Inflammatory macrophage treated with lipopolysaccharide for 4 hours (primary cell): ENCODE measurements around the gene NDOR1.

Source experiments
- DNase-seq: peaks from one replicate; pipeline ENCODE4 v3.0.0-alpha.2; 2020

The NDOR1 gene

DNA sequence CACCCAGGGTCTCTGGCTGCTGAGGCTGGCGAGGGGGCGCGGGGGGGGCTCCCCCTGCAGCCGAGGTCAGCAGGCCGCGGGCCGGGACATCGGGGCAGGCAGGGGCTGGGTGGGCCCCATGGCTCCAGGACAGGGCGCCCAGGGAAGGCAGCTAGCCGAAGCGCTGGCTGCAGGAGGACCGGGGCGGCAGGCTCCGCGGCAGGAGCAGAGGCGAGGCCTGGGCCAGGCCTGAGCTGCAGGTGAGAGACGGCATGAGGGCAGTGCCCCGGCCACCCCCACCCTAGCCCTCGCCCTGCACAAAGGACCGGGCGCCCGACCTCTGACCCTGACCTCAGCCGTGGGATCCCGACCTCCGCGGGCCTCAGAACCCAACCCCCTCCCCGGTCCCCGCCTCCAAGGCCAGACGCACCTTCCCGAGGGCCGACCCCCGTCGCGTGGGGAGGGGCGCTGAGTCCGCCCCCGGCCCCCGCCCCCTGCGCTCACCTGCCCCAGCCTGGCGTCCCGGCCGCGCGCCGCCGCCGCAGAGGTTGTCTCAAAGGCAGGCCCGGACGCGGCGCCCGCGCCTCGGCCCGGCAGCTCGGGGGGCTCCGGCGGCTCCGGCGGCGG lies 16.1 kb downstream of the NDOR1 start:
- DNase-seq = no peak

DNA sequence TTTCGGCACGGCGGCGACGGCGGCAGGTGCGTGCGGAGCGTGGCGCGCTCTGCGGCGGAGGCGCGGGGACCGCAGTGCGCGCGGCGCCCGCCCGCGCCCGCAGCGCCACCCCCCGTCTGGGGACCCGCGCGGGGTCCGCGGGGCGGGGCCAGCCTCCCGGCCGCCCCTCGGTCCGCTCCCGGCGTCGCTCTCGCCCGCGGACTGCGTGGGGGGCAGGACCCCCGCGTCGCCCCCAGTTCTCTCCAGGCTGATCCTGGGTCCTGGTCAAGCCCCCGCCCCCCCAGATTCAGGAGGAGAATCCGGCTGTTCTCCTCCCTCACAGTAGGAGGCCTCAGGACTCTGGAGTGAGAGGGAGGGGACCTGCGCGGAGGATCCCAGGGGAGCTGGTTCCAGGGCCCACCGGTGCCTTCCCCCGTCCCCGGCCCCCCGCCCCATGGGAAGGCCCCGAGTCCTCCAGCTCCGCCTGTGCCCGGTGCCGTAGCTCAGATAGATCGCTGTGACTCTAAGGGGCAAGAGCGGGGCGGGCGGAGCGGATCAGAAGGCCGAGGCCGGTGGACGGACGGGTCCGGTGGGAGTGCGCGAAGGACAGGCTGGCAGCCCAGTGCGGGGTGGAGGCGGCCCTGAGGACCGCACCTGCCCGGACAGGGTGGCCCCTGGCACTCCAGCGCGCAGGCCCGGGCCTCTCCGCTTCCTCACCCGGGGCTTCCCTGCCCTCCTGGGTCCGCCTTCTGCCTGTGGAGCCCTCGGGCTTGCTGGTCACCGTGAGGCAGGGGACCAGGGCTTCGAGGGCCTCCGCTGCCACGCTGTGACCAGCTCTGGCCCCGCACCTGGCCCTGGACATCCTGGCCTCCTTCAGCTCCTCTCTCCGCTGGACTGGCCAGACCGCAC lies 16.9 kb downstream of the NDOR1 start, which contains the start of gene RNF208:
RNF208 (minus strand) TSS at position 51 of the 888 bp plus-strand sequence. CDS start 1,028 bp downstream, outside the sequence.
- DNase-seq = no peak

DNA sequence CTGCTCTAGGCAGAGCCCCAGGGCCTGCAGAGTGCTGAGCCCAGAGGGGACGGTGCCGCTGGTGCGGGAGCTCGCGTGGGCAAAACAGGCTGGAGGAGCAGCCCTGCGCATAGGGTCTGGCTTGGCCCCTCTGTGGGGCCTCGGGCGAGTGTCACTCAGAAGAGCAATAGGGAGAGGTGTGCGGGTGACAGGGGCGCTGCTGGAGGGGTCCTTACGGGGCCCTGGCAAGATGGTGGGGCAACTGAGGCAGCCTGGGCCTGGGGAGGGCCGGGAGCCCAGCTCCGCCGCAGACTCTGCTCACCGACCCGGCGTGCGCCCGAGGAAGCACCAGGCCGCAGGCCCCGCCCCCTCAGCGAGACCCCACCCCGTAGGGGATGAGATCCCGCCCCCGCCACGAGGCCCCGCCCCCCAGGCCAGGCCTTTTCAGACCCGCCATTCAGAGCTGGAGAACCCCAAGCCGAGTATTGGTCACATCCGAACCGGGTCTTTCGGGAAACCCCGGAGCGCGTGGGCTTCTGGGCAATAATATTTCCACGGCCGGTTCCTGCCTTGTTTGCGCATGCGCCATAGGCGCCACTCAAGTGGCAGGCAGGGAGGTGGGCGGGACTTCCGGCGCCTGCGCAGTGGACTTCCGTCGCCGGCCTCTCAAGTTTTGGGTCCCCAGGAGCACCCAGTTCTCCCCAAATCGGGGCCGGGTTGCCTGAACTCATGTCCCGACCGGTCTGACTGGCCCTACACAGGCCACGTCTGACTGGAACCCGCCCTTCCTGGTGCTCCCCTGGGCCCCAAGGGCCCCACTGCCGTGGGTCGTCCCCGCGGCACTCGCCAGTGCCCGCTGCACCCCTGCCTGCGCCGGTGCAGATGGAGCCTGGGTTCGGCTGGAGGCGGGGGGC lies 17.8 kb downstream of the NDOR1 start:
- peak; percentile 100 for DNase-seq

DNA sequence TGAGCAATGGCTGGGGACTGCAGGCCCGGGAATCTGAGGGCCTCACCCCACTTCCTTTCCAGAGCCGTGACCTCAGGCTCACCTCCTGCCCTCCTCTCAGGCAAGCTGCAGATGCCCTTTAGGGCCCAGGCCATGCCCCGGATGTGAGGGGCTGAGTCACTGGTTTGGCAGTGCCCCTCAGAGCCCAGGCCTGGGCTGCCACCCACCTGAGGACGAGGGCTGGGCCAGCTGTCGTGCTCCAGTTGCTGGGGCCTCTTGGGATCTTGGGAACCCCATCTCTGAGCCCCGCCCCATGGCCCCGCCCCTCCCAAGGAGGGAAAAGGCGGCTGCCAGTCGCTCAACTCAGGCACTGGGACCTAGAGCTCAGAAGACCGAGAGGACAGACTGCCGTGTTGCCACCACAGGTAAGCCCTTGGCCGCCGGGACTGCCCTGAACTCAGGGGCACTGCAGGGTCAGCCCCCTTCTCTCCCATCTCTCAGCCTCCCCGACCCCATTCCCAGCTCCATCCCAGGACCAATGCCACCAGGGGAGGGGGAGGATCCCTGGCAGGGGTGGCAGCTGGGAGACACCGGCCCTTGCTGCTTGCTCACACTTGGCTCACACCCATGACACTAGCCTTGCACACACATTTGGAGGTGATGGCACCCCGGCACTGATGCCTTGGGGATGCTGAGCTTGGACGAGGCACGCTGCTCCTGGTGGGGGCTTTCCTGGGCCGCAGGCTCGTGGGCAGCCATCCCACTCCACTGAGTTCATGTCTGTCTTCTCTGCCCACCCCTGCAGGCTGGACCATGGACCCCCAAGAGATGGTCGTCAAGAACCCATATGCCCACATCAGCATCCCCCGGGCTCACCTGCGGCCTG lies 19.6 kb downstream of the NDOR1 start, which contains the start of gene CYSRT1:
CYSRT1 (plus strand) TSS at position 345 of the 865 bp plus-strand sequence; CDS start at position 793, 448 bp downstream.
- no peak for DNase-seq

DNA sequence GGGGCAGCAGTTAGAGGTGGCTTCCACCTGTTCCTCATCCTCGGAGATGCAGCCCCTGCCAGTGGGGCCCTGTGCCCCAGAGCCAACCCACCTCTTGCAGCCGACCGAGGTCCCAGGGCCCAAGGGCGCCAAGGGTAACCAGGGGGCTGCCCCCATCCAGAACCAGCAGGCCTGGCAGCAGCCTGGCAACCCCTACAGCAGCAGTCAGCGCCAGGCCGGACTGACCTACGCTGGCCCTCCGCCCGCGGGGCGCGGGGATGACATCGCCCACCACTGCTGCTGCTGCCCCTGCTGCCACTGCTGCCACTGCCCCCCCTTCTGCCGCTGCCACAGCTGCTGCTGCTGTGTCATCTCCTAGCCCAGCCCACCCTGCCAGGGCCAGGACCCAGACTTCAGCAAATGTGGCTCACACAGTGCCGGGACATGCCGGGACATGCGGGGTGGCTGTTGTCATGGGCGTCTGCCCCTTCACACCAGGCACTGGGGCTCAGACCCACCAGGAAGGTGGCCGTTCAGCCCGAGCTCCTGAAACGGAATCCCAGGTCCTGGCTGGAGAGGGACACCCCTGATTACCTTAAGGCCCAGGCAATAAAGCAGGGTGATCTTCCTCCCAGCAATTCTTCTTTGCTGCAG lies 20.3 kb downstream of the NDOR1 start:
- no peak for DNase-seq

DNA sequence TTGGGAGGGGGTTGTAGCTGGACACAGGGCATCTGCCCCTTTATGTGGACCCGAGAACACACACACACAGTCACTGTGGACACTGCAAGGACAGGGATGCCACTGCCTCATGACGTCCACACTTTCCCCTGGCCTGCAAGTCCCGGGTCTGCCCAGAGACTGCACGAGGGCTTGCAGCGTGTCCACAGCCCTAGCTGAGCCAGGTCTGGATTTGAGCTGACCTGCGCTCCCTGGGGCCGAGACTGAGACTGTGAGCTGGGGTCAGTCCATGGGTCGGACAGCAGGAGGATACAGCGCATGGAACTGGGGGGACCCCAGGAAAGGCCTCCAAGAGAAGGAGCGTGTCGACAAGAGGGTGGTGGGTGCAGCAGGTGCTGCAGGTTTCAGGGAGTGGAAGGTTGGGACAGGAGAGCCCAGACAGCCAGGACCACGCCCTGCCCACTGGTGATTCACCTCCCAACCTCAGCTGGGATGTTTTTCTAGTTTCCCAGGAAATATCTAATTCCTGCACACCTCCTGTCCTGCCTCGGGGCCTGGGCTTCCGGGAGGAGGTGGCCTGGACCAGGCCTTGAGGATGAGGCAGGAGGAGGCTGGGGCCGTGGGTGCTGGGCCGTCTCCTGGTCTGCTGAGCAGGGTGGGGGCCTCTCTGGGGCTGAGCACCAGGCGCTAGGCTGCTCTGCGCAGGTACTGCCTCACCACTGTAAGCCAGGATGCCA lies 21.0 kb downstream of the NDOR1 start:
- DNase-seq = no peak

DNA sequence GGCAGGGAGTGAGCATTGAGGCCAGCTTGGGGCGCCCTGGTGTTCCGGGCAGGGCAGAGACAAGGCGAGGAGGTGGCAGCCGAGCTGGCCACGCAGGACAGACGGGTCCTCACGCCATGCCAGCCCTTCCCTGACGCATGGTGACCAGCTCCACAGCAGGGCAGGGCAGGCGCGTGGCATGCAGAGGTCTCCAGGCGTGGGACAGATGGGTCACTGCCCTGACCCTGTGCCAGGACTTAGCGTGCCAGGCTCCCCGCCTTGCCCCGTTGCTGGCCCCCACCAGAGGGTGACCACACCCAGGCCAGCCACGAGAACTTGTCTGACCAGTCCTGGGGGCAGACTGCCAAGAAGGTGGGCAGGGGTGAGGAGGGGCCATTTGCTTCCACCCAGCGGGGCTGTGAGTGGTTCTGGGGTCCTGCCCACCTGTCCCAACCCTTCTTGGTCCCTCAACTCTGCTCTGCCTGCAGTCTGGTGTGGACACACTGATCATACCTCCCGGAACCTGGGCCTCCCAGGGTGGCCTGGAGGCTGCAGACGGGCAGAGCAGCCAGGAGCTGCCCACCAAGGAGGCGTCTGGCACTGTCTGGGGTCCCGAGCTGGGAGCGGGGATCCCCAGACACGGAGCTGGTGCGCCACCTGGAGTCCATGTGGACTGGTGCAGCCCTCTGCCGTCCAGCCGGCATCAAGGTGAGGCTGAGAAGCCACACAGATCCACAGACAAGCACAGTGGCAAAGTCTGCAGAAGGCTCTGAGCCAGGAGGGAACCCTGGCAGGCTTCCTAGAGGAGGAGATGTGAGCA lies 21.8 kb downstream of the NDOR1 start, which contains the start of gene RNF224:
RNF224 (plus strand) TSS at position 449 of the 799 bp plus-strand sequence. CDS start 834 bp downstream, outside the sequence.
- DNase-seq = peak; percentile 55

DNA sequence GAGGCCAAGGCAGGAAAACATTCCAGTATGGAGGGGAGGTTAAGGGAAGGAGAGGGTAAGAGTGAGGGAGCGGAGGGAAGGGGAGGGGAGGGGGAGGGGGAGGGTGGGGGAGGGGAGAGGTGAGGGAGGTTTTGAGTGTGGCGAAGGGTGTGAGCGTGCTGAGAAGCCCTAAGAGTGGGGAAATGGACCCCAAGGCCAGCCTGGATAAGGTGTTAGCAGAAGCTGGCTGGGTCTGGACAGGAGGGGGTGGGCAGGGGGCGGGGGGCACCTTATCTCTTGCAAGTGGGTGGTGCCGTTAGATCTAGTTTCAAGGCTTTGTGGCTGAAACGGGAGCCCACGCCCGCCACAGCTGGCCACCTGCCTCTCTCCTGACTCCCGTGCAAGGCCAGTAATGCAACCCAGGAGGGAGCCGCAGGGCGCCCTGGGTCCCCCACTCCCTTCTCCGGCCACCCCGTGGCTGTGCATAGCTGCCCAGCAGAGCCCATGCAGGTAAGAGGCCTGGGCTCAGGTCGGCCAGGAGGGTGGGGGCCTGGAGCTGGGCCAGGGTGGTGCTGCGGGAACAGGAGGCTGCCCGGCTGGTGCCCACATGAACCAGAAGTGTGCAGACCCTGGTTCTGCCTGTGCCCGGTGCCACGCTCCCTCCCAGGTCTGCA lies 22.5 kb downstream of the NDOR1 start:
- no peak for DNase-seq

DNA sequence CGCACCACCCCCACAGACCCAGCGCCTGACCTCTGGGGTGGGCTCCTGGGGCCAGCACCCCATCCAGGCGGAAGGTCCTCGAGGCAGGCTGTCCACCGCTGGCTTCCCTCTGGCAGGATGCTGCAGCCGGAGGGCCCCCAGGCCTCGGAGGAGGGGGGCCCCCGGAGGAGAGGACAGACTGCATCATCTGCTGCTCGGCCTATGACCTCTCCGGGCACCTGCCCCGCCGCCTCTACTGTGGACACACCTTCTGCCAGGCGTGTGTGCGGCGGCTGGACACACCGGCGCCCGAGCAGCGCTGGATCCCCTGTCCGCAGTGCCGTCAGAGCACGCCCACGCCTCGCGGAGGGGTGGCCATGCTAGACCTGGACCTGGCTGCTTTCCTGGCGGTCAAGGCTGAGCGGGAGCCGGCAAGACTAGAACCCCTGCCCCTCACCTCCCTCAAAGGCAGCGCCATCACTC lies 23.0 kb downstream of the NDOR1 start:
- DNase-seq = no peak

DNA sequence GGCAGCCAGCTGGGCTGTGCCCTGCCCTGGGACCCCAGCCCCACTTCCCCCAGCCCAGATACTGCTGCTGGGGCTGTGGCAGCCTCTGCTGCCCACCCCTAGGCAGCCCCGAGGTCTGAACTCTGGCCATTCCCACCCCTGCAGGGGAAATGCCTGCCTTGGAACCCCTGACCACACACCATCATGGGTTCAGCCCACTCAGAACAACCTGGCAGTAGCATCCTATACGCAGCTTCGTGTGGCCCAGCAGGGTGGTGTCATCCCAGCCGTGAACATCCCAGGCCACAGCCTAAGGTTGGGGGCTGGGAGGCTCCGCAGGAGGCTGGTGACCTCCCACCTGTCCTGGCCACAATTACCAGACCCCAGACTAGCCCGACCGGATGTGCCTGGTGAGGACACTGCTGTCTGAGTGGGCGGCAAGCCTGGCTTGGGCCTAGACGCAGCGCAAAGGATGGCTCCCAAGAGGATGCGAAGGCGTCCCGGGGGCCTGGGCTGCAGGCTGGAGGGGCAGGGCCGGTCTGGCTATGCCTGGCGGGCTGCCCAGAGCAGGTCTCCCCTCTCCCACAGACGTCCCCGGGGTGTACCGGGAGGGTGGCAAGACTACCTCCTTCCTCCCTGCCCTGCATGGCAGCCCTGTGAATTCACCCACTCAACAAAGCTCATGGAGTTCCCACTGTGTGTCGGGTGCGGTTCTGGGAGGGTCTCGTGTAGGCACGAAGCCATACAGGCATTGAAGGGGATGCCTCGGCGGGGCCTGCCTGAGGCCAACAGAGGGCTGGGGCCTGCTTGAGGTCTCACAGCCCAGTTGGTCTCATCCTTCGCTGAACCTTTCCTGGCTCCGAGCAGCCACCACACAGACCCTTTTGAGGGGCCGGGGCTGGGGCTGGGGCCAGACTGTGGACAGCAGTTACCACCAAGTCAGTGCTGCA lies 23.7 kb downstream of the NDOR1 start:
- DNase-seq = no peak

DNA sequence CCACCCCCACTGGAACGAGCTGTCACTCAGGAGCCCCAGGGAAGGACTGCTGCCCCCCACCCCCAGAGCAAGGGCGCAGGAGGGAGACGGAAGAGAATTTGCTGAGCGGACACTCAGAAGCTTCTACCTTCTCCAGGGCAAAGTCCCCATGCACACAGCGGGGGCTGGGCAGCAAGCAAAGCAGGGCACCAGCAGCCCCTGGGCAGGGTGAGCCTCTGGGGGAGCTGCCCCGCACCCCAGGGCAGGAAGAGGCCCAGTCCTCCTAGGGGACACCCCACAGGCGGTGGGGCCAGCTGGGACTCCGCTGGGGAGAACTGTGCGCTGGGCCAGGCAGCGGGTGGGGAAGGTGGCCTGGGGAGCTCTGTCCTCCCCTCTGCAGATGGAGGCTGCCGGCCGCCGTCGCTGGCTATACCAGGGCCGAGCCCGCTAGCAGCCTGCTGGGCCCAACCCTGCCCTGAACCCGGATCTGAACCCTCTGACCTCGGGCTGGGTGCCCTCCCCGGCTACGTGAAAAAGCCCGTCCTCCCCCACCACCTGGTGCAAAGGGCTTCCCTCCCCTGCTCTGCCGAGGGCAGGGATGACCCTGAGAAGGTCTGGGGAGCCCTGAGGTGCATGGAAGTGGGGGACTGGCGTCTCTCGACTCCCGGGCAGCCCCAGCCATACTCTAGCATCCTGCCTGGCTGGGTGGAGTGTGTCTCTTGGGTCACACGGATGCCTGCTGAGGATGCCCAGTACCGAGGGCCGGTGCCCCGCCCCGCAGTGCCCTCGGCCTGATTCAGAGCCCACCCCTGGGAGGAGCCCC lies 24.6 kb downstream of the NDOR1 start:
- DNase-seq = no peak

DNA sequence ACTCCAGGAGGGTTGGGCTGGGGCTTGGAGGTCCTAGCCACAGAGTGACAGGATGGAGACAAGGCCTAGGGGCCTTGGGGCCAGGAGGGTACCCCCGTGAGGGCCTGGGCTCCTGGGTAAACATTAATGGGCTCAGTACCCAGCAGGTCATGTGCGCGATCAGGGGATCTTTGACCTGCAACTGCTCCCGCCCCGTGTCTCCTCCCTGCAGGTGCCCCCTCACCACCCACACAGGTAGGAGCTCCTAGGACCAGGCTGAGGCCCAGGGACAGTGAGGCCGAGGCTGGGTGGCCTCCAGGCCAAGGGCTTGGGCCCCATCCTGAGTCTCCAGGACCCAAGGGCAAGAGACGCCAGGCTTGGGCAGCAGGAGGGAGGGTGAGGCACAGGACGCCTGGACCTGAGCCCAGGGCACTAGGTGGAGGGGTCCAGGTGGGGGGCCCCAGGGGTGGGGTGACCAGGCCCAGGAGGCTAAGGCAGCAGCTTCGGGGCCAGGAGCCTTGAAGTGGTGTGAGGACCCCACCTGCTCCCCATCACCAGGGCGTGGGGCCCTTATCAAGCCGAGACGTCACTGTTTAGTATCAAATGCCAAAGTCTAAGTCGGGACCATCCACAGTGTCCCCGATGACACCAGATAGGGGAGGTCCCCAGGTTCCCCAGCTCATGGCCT lies 25.3 kb downstream of the NDOR1 start, which contains the start of gene SLC34A3:
SLC34A3 (plus strand) TSS at position 197 of the 667 bp plus-strand sequence. CDS start 802 bp downstream, outside the sequence.
- no peak for DNase-seq

DNA sequence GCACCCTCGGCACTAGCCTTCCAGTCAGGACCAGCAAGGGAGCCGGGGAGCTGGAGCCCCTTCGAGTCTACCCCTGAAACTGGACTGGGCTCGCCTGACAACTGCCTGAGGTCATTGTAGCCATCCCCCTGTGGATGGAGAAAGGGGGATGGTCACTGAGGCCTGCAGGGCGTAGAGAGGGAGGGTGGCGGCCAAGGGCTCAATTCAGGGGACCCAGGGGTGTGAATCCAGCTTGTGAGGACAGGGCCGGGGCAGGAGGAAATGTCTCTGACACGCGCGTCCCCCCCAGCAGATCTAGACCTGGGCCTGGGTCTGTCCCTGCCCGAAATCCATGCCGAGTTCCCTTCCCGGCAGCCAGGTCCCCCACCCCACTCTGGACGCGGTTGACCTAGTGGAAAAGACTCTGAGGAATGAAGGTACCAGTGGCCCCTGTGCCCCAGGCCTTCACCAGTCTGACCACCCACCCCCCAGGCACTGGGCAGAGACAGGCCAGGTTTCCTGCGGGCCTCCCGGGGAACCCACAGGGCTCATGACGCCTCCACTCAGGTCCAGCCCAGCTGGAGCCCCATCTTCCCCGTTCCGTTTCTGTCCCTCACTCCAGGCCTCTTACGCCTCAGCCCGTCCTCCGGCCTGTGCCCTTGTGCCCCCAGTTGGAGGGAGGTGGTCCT lies 26.0 kb downstream of the NDOR1 start:
- DNase-seq = no peak

DNA sequence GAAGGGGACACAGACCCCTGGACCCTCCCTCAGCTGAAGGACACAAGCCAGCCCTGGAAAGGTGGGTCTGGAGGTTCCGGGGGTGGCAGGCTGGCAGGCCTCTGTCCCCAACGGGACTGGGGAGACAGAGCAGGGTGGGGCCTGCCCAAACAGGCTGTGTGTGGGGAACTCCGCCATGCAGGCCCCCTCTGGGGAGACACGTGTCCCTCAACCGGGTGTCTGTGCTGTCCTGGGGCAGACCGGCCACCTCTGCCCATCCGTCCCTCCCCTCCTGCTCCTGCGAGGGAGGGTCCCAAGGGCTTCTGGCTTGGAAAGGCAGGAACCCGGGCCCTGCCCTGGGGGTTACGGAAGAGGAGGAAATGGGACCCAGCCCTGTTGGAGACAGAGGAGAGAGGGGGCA lies 26.6 kb downstream of the NDOR1 start:
- DNase-seq = no peak

DNA sequence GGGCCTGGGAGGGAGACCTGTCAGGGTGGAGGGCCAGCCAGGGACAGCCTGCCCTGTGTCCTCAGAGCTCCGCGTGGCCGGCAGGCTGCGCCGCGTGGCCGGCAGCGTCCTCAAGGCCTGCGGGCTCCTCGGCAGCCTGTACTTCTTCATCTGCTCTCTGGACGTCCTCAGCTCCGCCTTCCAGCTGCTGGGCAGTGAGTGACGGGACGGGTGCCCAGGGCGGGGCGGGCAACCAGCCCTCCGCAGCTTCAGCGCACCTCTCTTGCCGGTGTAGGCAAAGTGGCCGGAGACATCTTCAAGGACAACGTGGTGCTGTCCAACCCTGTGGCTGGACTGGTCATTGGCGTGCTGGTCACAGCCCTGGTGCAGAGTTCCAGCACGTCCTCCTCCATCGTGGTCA lies 27.0 kb downstream of the NDOR1 start:
- DNase-seq = no peak
